ENCODE measurements around the gene ZNF319. TPM values are rescaled to one million over a fixed set of nuclear protein-coding genes. Genes with fewer than 3 reads are reported as not detected.

The ZNF319 gene
- total and polyA plus RNA-seq, 2 of the 4 experiments (the other 2 are of a cell fraction): 0.90 to 6.3 TPM

GRCh38 chr16:58027916-58028455, 27.5 kb upstream of the ZNF319 start:
- H3K27me3 ChIP-seq (ENCODE audit: control insufficient read depth, insufficient read depth, low read length): peaks cover 42% of the 10 kb centered on the region
- H2AK9ac ChIP-seq (replicated peaks; ENCODE audit: low read depth, low read length, poor library complexity): no peak overlapping the region
- ChIA-PET CTCF (no interaction called here), POLR2A (ENCODE audit: unreplicated experiment) (no interaction called here)
- intact Hi-C loops (cut with micrococcal nuclease) (no loop called here), in situ Hi-C loops (cut with MboI; ENCODE audit: low sequenced_read_pairs) (no loop called here), dilution Hi-C loops (cut with HindIII; ENCODE audit: low sequenced_read_pairs, unreplicated experiment) (no loop called here)
- no peak overlapping the region for H3K4me2 ChIP-seq (ENCODE audit: low read depth, low read length)
- TF ChIP-seq, protein P1, sequence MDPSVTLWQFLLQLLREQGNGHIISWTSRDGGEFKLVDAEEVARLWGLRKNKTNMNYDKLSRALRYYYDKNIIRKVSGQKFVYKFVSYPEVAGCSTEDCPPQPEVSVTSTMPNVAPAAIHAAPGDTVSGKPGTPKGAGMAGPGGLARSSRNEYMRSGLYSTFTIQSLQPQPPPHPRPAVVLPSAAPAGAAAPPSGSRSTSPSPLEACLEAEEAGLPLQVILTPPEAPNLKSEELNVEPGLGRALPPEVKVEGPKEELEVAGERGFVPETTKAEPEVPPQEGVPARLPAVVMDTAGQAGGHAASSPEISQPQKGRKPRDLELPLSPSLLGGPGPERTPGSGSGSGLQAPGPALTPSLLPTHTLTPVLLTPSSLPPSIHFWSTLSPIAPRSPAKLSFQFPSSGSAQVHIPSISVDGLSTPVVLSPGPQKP (IDR thresholded peaks at IDR 0.05; ENCODE audit: borderline replicate concordance, low read depth, low read length): no peak
- TF ChIP-seq CHD1 (IDR thresholded peaks at IDR 0.05; ENCODE audit: low read depth, low read length) (no peak), MAZ (IDR thresholded peaks at IDR 0.05; ENCODE audit: borderline replicate concordance, low read depth, low read length) (no peak), BHLHE40 (IDR thresholded peaks at IDR 0.05; ENCODE audit: low read depth, low read length) (no peak), POLR2A (IDR thresholded peaks at IDR 0.05; ENCODE audit: low read depth, low read length) (no peak), RFX5 (IDR thresholded peaks at IDR 0.05; ENCODE audit: low read depth, low read length) (no peak), NFE2L2 (IDR thresholded peaks at IDR 0.05; ENCODE audit: low read depth, low read length) (no peak), CEBPB (IDR thresholded peaks at IDR 0.05; ENCODE audit: low read depth, low read length) (no peak), FOS (IDR thresholded peaks at IDR 0.05; ENCODE audit: low read depth, low read length) (no peak), SMC3 (IDR thresholded peaks at IDR 0.05; ENCODE audit: low read depth, low read length) (no peak), RCOR1 (IDR thresholded peaks at IDR 0.05; ENCODE audit: insufficient replicate concordance, low read length) (no peak), MAFK (IDR thresholded peaks at IDR 0.05; ENCODE audit: low read depth, low read length) (no peak), RAD21 (IDR thresholded peaks at IDR 0.05; ENCODE audit: low read length) (no peak), MXI1 (IDR thresholded peaks at IDR 0.05; ENCODE audit: borderline replicate concordance, low read depth, low read length) (no peak)
- TF ChIP-seq, protein P2, sequence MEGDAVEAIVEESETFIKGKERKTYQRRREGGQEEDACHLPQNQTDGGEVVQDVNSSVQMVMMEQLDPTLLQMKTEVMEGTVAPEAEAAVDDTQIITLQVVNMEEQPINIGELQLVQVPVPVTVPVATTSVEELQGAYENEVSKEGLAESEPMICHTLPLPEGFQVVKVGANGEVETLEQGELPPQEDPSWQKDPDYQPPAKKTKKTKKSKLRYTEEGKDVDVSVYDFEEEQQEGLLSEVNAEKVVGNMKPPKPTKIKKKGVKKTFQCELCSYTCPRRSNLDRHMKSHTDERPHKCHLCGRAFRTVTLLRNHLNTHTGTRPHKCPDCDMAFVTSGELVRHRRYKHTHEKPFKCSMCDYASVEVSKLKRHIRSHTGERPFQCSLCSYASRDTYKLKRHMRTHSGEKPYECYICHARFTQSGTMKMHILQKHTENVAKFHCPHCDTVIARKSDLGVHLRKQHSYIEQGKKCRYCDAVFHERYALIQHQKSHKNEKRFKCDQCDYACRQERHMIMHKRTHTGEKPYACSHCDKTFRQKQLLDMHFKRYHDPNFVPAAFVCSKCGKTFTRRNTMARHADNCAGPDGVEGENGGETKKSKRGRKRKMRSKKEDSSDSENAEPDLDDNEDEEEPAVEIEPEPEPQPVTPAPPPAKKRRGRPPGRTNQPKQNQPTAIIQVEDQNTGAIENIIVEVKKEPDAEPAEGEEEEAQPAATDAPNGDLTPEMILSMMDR (conservative IDR thresholded peaks at IDR 0.05; ENCODE audit: low read depth, low read length): no peak
- TF ChIP-seq, protein P3, sequence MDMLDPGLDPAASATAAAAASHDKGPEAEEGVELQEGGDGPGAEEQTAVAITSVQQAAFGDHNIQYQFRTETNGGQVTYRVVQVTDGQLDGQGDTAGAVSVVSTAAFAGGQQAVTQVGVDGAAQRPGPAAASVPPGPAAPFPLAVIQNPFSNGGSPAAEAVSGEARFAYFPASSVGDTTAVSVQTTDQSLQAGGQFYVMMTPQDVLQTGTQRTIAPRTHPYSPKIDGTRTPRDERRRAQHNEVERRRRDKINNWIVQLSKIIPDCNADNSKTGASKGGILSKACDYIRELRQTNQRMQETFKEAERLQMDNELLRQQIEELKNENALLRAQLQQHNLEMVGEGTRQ (IDR thresholded peaks at IDR 0.05; ENCODE audit: low read depth, low read length): no peak
- no peak overlapping the region for H4K8ac ChIP-seq (ENCODE audit: low read depth in 2 of 2, low read length in 2 of 2)
- H2BK120ac ChIP-seq (ENCODE audit: low read depth, low read length): no peak overlapping the region
- no peak overlapping the region for H2AFZ ChIP-seq (replicated peaks; ENCODE audit: low read length, poor library complexity)
- no peaks in the 10 kb centered on the region for H3K36me3 ChIP-seq (ENCODE audit: control insufficient read depth, insufficient read depth, low read length)
- ATAC-seq (ENCODE audit: low read depth) (no peak), DNase-seq (no peak)
- no peak overlapping the region for H3K27ac ChIP-seq (ENCODE audit: insufficient read depth, low read length)
- no peak overlapping the region for H3K4ac ChIP-seq (ENCODE audit: low read depth, low read length)
- BruUV-seq (replicated peaks): no TSS peak
- H3K9me1 ChIP-seq (ENCODE audit: insufficient read depth, low read length): no peaks in the 10 kb centered on the region
- no peak overlapping the region for H4K91ac ChIP-seq (ENCODE audit: insufficient read depth, low read depth, low read length)
- H3K4me1 ChIP-seq (ENCODE audit: control insufficient read depth, insufficient read depth, low read length): peaks cover 4% of the 10 kb centered on the region; the same call in 1 of the 2 replicates
- no peaks in the 10 kb centered on the region for H3K79me1 ChIP-seq (ENCODE audit: low read depth in 1 of 2, low read length in 2 of 2)
- H4K5ac ChIP-seq (ENCODE audit: low read depth, low read length): no peak overlapping the region
- no peak overlapping the region for H2BK5ac ChIP-seq (ENCODE audit: low read depth, low read length, poor library complexity, severe bottlenecking)
- no peak overlapping the region for H3K18ac ChIP-seq (ENCODE audit: low read depth, low read length)
- H2BK20ac ChIP-seq (ENCODE audit: low read depth, low read length): no peak overlapping the region
- no peak overlapping the region for H2BK15ac ChIP-seq (ENCODE audit: low read depth, low read length)
- H3K23ac ChIP-seq (ENCODE audit: low read depth, low read length): no peak overlapping the region
- H3K56ac ChIP-seq (ENCODE audit: extremely low read depth, insufficient read depth, low read length): no peak overlapping the region
- no peaks in the 10 kb centered on the region for H3K9me3 ChIP-seq (ENCODE audit: control insufficient read depth, insufficient read depth, low read length)
- H3K14ac ChIP-seq (replicated peaks; ENCODE audit: low read depth, low read length): no peak overlapping the region
- no peak overlapping the region for H2AK5ac ChIP-seq (ENCODE audit: low read depth, low read length)
- no peaks in the 10 kb centered on the region; the same call in 1 of the 2 replicates for H4K20me1 ChIP-seq (ENCODE audit: insufficient read depth, low read length)
- H3K9ac ChIP-seq (ENCODE audit: low read depth, low read length): no peak overlapping the region
- WGBS, 2 experiments (ENCODE audit: extremely low coverage in 2 of 2, insufficient read length in 1 of 2): 80% methylated on average over 2 of the region's 8 CpGs; no CpG with 5 or more reads in 1 of the 2 experiments
- H3K4me3 ChIP-seq (ENCODE audit: insufficient read depth, low read depth, low read length): no peak overlapping the region
